ENCODE data around the gene IDUA. TPM values are rescaled to one million over a fixed set of nuclear protein-coding genes. Genes with fewer than 3 reads are reported as not detected.

Gene IDUA
- total RNA-seq, 2 donors from 2014 or later, result 8.9 to 10.2 TPM

DNA sequence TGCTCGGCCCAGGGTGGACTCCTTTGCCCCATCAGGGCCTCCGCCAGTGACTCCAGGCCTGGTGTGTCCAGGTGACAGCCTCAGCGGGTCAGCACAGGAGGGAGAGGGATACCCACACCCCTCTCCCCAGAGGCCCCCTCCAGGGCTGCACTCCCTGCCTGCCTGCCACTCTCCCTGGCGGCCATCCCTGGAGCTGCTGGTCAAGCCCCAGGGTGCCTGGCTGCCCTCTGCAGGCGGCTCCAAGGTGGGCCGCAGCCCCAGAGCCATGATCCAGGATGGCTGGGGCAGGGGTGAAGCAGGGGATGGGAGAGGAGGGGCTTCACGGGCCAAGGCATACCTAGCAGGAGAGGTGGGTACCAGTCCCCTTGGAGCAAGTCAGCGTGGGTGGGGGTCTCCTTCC lies 28.3 kb downstream of the IDUA start:
- Histone ChIP-seq H3K36me3 (no peaks in the 10 kb centered on the region), H3K27me3 (no peaks in the 10 kb centered on the region), H3K4me1 (peaks cover 0 to 20% of the 10 kb centered on the region in 2 donors), H3K27ac (no peak overlapping the region), H3K4me3 (no peak overlapping the region), H3K9me3 (no peaks in the 10 kb centered on the region)
- no peak for DNase-seq (ENCODE audit: low spot score)
- TF ChIP-seq, protein P1, sequence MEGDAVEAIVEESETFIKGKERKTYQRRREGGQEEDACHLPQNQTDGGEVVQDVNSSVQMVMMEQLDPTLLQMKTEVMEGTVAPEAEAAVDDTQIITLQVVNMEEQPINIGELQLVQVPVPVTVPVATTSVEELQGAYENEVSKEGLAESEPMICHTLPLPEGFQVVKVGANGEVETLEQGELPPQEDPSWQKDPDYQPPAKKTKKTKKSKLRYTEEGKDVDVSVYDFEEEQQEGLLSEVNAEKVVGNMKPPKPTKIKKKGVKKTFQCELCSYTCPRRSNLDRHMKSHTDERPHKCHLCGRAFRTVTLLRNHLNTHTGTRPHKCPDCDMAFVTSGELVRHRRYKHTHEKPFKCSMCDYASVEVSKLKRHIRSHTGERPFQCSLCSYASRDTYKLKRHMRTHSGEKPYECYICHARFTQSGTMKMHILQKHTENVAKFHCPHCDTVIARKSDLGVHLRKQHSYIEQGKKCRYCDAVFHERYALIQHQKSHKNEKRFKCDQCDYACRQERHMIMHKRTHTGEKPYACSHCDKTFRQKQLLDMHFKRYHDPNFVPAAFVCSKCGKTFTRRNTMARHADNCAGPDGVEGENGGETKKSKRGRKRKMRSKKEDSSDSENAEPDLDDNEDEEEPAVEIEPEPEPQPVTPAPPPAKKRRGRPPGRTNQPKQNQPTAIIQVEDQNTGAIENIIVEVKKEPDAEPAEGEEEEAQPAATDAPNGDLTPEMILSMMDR (IDR thresholded peaks at IDR 0.05), result no peak

DNA sequence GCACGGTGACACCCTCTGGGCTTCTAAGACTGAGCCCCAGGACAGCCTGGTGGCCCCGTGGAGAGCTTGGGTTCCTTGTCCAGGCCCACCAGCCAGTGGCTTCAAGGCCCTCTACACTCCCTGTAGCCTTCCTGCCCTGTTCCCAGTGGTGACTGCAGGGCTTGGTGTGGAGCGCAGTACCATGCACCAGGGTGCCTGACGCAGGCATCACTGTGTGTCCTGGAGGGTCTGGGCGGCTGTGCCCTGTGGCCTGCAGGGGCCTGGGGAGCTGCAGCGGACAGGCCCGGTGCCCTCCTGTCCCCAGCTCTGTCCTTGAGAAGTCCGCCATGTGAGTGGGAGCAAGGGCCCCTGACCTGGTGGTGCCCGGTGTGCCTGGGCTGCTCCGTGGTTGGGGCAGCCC lies 28.9 kb downstream of the IDUA start:
- Histone ChIP-seq H3K4me3 (no peak overlapping the region), H3K36me3 (no peaks in the 10 kb centered on the region), H3K27ac (no peak overlapping the region), H3K27me3 (no peaks in the 10 kb centered on the region), H3K4me1 (peaks cover 0 to 14% of the 10 kb centered on the region in 2 donors), H3K9me3 (no peaks in the 10 kb centered on the region)
- no peak for DNase-seq (ENCODE audit: low spot score)
- TF ChIP-seq, protein P1 (IDR thresholded peaks at IDR 0.05), result no peak

DNA sequence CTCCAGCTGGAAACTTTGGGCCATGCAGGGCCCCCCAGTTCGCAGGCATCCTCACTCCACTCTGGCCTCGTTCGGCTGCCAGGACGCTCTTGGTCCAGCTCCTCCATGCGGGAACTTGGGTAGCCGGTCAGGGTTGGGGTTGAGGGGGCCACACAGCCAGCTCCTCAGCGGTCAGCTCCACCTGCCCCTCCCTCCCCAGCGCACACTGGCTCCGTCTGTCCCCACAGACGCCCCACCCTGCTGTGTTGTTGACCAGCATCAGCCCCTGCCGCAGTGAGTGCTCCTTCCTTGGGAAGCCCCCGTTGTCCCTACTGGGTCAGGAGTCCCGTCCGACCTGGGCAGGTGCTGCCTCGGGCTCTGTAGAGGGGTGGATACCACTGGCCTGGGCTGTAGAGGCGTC lies 30.4 kb downstream of the IDUA start:
- Histone ChIP-seq H3K9me3 (no peaks in the 10 kb centered on the region), H3K27me3 (no peaks in the 10 kb centered on the region), H3K4me3 (no peak overlapping the region), H3K4me1 (peaks cover 0 to 7% of the 10 kb centered on the region in 2 donors), H3K27ac (no peak overlapping the region), H3K36me3 (no peaks in the 10 kb centered on the region)
- no peak for DNase-seq (ENCODE audit: low spot score)
- TF ChIP-seq, protein P1 (IDR thresholded peaks at IDR 0.05), result no peak

DNA sequence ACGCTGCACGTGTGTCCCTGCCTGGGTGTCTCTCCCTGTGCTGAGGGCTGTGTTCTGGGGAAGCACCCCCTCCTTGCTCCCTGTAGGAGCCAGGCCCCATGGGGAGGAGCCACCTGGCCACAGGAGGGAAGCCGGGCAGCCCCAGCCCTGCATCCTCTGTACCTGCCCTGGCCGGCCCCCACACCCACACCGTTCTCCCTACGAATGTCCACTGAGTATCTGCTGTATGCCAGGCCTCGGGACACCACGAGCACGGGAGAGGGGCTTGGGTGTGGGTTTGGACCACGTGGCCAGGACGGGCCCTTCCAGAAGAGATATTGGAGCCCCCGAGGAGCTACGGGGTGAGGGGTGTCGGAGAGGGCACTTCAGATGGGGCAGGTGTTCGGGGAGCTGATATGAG lies 30.9 kb downstream of the IDUA start:
- no peak overlapping the region for H3K27ac ChIP-seq
- H3K36me3 ChIP-seq, result no peaks in the 10 kb centered on the region
- H3K9me3 ChIP-seq, result no peaks in the 10 kb centered on the region
- H3K4me1 ChIP-seq, result peaks cover 0 to 2% of the 10 kb centered on the region in 2 donors
- TF ChIP-seq, protein P1 (IDR thresholded peaks at IDR 0.05), result no peak
- no peak overlapping the region for H3K4me3 ChIP-seq
- DNase-seq (ENCODE audit: low spot score), result no peak
- H3K27me3 ChIP-seq, result no peaks in the 10 kb centered on the region

DNA sequence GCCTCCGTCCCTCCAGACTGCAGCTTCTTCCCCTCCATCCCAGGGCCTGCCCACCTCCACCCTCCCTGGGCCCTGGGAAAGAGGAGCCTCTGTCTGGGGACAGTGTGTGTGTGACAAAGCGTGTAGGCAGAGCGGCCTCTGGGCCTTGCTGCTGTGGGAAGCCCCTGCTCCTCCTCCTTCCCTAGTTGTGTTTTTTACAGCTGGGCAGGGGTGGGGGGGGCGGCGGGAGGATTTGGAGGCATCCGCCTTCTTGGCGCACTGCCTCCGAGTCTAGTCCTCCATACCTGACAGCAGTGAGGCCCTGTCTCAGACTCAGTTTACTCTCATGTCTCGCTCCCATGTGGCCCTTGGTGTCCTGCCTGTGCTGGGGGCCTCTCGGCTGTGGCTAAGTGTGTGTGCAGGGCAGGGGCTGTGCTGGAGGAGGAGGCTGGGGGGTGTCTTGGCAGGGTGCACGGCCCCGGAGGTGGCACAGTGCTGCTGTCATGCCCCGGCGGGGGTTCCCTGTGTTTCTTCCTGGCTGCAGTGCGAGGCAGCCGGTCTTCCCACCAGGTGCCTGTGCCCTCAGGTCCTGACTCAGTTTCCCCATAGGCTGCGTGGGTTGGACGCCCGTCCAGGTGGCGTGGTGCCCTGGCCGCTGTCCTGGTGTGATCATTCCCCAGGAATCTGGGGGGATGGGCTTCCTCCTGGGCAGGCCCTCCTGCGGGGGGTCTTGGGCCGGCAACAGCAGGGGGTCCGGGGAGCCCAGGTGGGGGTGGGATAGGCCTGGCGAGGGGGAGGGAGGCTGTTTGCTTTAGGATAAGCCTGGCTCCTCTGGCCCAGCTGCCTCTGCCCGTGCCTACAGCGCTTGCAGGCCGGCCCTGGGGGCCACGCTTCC lies 31.5 kb downstream of the IDUA start:
- no peaks in the 10 kb centered on the region for H3K9me3 ChIP-seq
- TF ChIP-seq, protein P1 (IDR thresholded peaks at IDR 0.05), result no peak
- no peaks in the 10 kb centered on the region for H3K36me3 ChIP-seq
- H3K4me1 ChIP-seq, result no peaks in the 10 kb centered on the region
- H3K27me3 ChIP-seq, result no peaks in the 10 kb centered on the region
- no peak for DNase-seq (ENCODE audit: low spot score)
- no peak overlapping the region for H3K4me3 ChIP-seq
- H3K27ac ChIP-seq, result no peak overlapping the region
